Uterus (tissue), 2 donors: ENCODE results near the gene ERVH48-1.

Source experiments
- POLR2A ChIP-seq, 2 donors: fragments of 450-650 bp; IDR thresholded peaks; one replicate each; pipeline ENCODE4 v1.6.1; 2016; ENCODE audit warnings: antibody characterized with exemption in 2 of 2, mild to moderate bottlenecking in 1 of 2, moderate library complexity in 1 of 2
- TF ChIP-seq, protein P1 (sequence below), 4 experiments: fragments of 200-600 bp in 2 of 4; fragments of 450-650 bp in 2 of 4; sonication (generic) in 2 of 4; IDR thresholded peaks; one replicate each; pipeline ENCODE4 v1.5.1; 2016 to 2019; ENCODE audit warnings: antibody characterized with exemption in 4 of 4, mild to moderate bottlenecking in 2 of 4, moderate library complexity in 1 of 4

DNA sequence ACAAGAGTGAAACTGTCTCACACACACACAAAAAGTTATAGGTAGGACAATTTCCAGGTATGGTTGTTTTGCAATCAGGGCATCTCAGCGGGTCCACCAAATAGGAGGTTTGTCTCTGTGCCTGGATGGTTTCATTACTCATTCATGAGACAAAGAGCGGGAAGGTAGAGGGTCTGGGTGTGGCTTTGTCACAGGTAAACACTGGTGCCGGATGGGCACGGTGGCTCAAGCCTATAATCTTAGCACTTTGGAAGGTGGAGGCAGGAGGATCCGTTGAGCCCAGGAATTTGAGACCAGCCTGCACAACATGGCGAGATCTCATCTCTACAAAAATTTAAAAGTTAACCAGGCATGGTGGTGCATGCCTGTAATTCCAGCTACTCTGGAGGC lies 16.3 kb upstream of the ERVH48-1 start:
- TF ChIP-seq, protein P1, sequence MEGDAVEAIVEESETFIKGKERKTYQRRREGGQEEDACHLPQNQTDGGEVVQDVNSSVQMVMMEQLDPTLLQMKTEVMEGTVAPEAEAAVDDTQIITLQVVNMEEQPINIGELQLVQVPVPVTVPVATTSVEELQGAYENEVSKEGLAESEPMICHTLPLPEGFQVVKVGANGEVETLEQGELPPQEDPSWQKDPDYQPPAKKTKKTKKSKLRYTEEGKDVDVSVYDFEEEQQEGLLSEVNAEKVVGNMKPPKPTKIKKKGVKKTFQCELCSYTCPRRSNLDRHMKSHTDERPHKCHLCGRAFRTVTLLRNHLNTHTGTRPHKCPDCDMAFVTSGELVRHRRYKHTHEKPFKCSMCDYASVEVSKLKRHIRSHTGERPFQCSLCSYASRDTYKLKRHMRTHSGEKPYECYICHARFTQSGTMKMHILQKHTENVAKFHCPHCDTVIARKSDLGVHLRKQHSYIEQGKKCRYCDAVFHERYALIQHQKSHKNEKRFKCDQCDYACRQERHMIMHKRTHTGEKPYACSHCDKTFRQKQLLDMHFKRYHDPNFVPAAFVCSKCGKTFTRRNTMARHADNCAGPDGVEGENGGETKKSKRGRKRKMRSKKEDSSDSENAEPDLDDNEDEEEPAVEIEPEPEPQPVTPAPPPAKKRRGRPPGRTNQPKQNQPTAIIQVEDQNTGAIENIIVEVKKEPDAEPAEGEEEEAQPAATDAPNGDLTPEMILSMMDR (IDR thresholded peaks at IDR 0.05) = no peak
- TF ChIP-seq POLR2A (IDR thresholded peaks at IDR 0.05) = no peak
